Measurements from ENCODE around the gene ATP9B. TPM values are rescaled to one million over a fixed set of nuclear protein-coding genes. Genes with fewer than 3 reads are reported as not detected.

Gene ATP9B
- total RNA-seq, 1 donor from 2014 or later = 12.6 TPM

GRCh38 chr18:79272916-79273315 lies 203.7 kb downstream of the ATP9B start:
- Mint-ChIP-seq H3K36me3 (ENCODE audit: low read depth, unreplicated experiment) (no peaks in the 10 kb centered on the region), H3K27me3 (ENCODE audit: low read depth, unreplicated experiment) (no peaks in the 10 kb centered on the region), H3K27ac (ENCODE audit: unreplicated experiment) (no peak overlapping the region), H3K4me1 (ENCODE audit: low read depth, unreplicated experiment) (peaks cover 7% of the 10 kb centered on the region), H3K4me3 (ENCODE audit: unreplicated experiment) (no peak overlapping the region), H3K9me3 (ENCODE audit: unreplicated experiment) (peaks cover 3% of the 10 kb centered on the region)
- Histone ChIP-seq H3K4me2 (ENCODE audit: low read length) (no peak overlapping the region), H2AFZ (ENCODE audit: low read depth, low read length) (no peak overlapping the region), H3K36me3 (ENCODE audit: insufficient read depth, low read length) (peaks cover 3% of the 10 kb centered on the region), H4K20me1 (ENCODE audit: insufficient read depth, low read length) (no peaks in the 10 kb centered on the region), H3K27ac (ENCODE audit: low read depth, low read length) (no peak overlapping the region), H3K27me3 (ENCODE audit: insufficient read depth, low read length) (no peaks in the 10 kb centered on the region), H3K9ac (ENCODE audit: low read length) (no peak overlapping the region), H3K79me2 (ENCODE audit: insufficient read depth, low read length) (no peaks in the 10 kb centered on the region), H3K4me1 (ENCODE audit: insufficient read depth, low read length) (no peaks in the 10 kb centered on the region), H3K4me3 (ENCODE audit: insufficient read depth, low read depth, low read length) (no peak overlapping the region), H3K9me3 (ENCODE audit: insufficient read depth, low read depth, low read length) (no peaks in the 10 kb centered on the region)
- FAIRE-seq (no peak), DNase-seq (ENCODE audit: low read depth) (no peak)
- TF ChIP-seq CTCF (IDR thresholded peaks at IDR 0.05; ENCODE audit: insufficient read depth, low read depth, low read length) (no peak), EZH2 (IDR thresholded peaks at IDR 0.05; ENCODE audit: insufficient read depth, low read length) (no peak)

GRCh38 chr18:79274823-79275222 lies 205.6 kb downstream of the ATP9B start:
- H4K20me1 ChIP-seq (ENCODE audit: insufficient read depth, low read length) = no peaks in the 10 kb centered on the region
- TF ChIP-seq CTCF (IDR thresholded peaks at IDR 0.05; ENCODE audit: insufficient read depth, low read depth, low read length) (no peak), EZH2 (IDR thresholded peaks at IDR 0.05; ENCODE audit: insufficient read depth, low read length) (no peak)
- no peaks in the 10 kb centered on the region for H3K79me2 ChIP-seq (ENCODE audit: insufficient read depth, low read length)
- H3K4me3 ChIP-seq (ENCODE audit: insufficient read depth, low read depth, low read length) = no peak overlapping the region
- H3K9ac ChIP-seq (ENCODE audit: low read length) = no peak overlapping the region
- Mint-ChIP-seq H3K36me3 (ENCODE audit: low read depth, unreplicated experiment) (peaks cover 2% of the 10 kb centered on the region), H3K27ac (ENCODE audit: unreplicated experiment) (no peak overlapping the region), H3K4me1 (ENCODE audit: low read depth, unreplicated experiment) (peaks cover 7% of the 10 kb centered on the region), H3K27me3 (ENCODE audit: low read depth, unreplicated experiment) (no peaks in the 10 kb centered on the region), H3K9me3 (ENCODE audit: unreplicated experiment) (peaks cover 3% of the 10 kb centered on the region), H3K4me3 (ENCODE audit: unreplicated experiment) (no peak overlapping the region)
- H3K4me2 ChIP-seq (ENCODE audit: low read length) = no peak overlapping the region
- H2AFZ ChIP-seq (ENCODE audit: low read depth, low read length) = no peak overlapping the region
- no peaks in the 10 kb centered on the region for H3K4me1 ChIP-seq (ENCODE audit: insufficient read depth, low read length)
- no peak for FAIRE-seq
- H3K36me3 ChIP-seq (ENCODE audit: insufficient read depth, low read length) = peaks cover 3% of the 10 kb centered on the region
- no peak overlapping the region for H3K27ac ChIP-seq (ENCODE audit: low read depth, low read length)
- no peak for DNase-seq (ENCODE audit: low read depth)
- no peaks in the 10 kb centered on the region for H3K9me3 ChIP-seq (ENCODE audit: insufficient read depth, low read depth, low read length)
- H3K27me3 ChIP-seq (ENCODE audit: insufficient read depth, low read length) = no peaks in the 10 kb centered on the region

GRCh38 chr18:79275461-79275860 lies 206.3 kb downstream of the ATP9B start:
- peaks cover 7% of the 10 kb centered on the region for H3K4me1 Mint-ChIP-seq (ENCODE audit: low read depth, unreplicated experiment)
- H3K27ac Mint-ChIP-seq (ENCODE audit: unreplicated experiment) = no peak overlapping the region
- DNase-seq (ENCODE audit: low read depth) = no peak
- H3K9me3 Mint-ChIP-seq (ENCODE audit: unreplicated experiment) = peaks cover 3% of the 10 kb centered on the region
- TF ChIP-seq CTCF (IDR thresholded peaks at IDR 0.05; ENCODE audit: insufficient read depth, low read depth, low read length) (no peak), EZH2 (IDR thresholded peaks at IDR 0.05; ENCODE audit: insufficient read depth, low read length) (no peak)
- Histone ChIP-seq H3K36me3 (ENCODE audit: insufficient read depth, low read length) (peaks cover 3% of the 10 kb centered on the region), H2AFZ (ENCODE audit: low read depth, low read length) (no peak overlapping the region), H3K4me3 (ENCODE audit: insufficient read depth, low read depth, low read length) (no peak overlapping the region), H3K27me3 (ENCODE audit: insufficient read depth, low read length) (no peaks in the 10 kb centered on the region), H4K20me1 (ENCODE audit: insufficient read depth, low read length) (no peaks in the 10 kb centered on the region), H3K9me3 (ENCODE audit: insufficient read depth, low read depth, low read length) (no peaks in the 10 kb centered on the region), H3K79me2 (ENCODE audit: insufficient read depth, low read length) (no peaks in the 10 kb centered on the region), H3K9ac (ENCODE audit: low read length) (no peak overlapping the region), H3K4me2 (ENCODE audit: low read length) (no peak overlapping the region), H3K4me1 (ENCODE audit: insufficient read depth, low read length) (no peaks in the 10 kb centered on the region), H3K27ac (ENCODE audit: low read depth, low read length) (no peak overlapping the region)
- no peaks in the 10 kb centered on the region for H3K27me3 Mint-ChIP-seq (ENCODE audit: low read depth, unreplicated experiment)
- H3K4me3 Mint-ChIP-seq (ENCODE audit: unreplicated experiment) = no peak overlapping the region
- H3K36me3 Mint-ChIP-seq (ENCODE audit: low read depth, unreplicated experiment) = peaks cover 2% of the 10 kb centered on the region
- FAIRE-seq = no peak

All from astrocyte (in vitro differentiated cells and primary cell).